ENCODE data around the gene BPIFA3.

- TF ChIP-seq CTCF (IDR thresholded peaks at IDR 0.05) = no peak
- TF ChIP-seq POLR2A (IDR thresholded peaks at IDR 0.05) = no peak
- no peak for TF ChIP-seq POLR2AphosphoS5 (IDR thresholded peaks at IDR 0.05)
These were observed 58.7 kb downstream of the BPIFA3 start for GRCh38 chr20:33275871-33276270.

Data from prostate gland (tissue), 2 donors.